UCSD-AML1 (cell line): ENCODE data around the gene CRISP3.
"Not testable (repeated sequence)": the region's sequence is repeated elsewhere in the genome, so short reads cannot be mapped to it uniquely, and the experiment has no call there.

Experiments
- DNase-seq: peaks from one replicate; lab custom pipeline; 2025; ENCODE audit not compliant: unreplicated experiment; lab: John Stamatoyannopoulos, UW

The CRISP3 gene

GRCh38 chr6:49744259-49744658, at the start of gene CRISP3:
CRISP3 (minus strand) TSS chr6:49744388; CDS start chr6:49744367, 21 bp downstream.
- no peak for DNase-seq

GRCh38 chr6:49790341-49790740, 46.2 kb upstream of the CRISP3 start:
- DNase-seq, result no peak

- DNase-seq, result no peak
Observed at GRCh38 chr6:49787176-49787575, 43.0 kb upstream of the CRISP3 start, which contains the start of gene PGK2. PGK2 (minus strand) TSS chr6:49787285; CDS start chr6:49787187, 98 bp downstream.

GRCh38 chr6:49784272-49784671, 40.1 kb upstream of the CRISP3 start:
- DNase-seq, result no peak

GRCh38 chr6:49782725-49783124, 38.5 kb upstream of the CRISP3 start:
- DNase-seq, result no peak

GRCh38 chr6:49782293-49782692, 38.1 kb upstream of the CRISP3 start:
- DNase-seq, result no peak

GRCh38 chr6:49776444-49776843, 32.3 kb upstream of the CRISP3 start:
- no peak for DNase-seq

- no peak for DNase-seq
Observed at GRCh38 chr6:49775043-49775442, 30.9 kb upstream of the CRISP3 start.

- DNase-seq, result no peak
Observed at GRCh38 chr6:49772285-49772684, 28.1 kb upstream of the CRISP3 start.

- DNase-seq, result no peak
Observed at GRCh38 chr6:49766762-49767161, 22.6 kb upstream of the CRISP3 start.

- no peak for DNase-seq
Observed at GRCh38 chr6:49764571-49765236, 20.5 kb upstream of the CRISP3 start.

- no peak for DNase-seq
Observed at GRCh38 chr6:49743429-49743828, 759 bp downstream of the CRISP3 start.

- DNase-seq, result no peak
Observed at GRCh38 chr6:49739423-49739822, 4.8 kb downstream of the CRISP3 start.

- DNase-seq, result no peak
Observed at GRCh38 chr6:49736017-49736508, 8.1 kb downstream of the CRISP3 start.

GRCh38 chr6:49733680-49734079, 10.5 kb downstream of the CRISP3 start:
- DNase-seq, result no peak

GRCh38 chr6:49732781-49733180, 11.4 kb downstream of the CRISP3 start:
- DNase-seq, result no peak

GRCh38 chr6:49730251-49730650, 13.9 kb downstream of the CRISP3 start:
- no peak for DNase-seq

- DNase-seq, result not testable (repeated sequence)
Observed at GRCh38 chr6:49723917-49724316, 20.3 kb downstream of the CRISP3 start.

- DNase-seq, result no peak
Observed at GRCh38 chr6:49721297-49721696, 22.9 kb downstream of the CRISP3 start.

GRCh38 chr6:49720372-49720771, 23.8 kb downstream of the CRISP3 start:
- no peak for DNase-seq

GRCh38 chr6:49713346-49713745, 30.8 kb downstream of the CRISP3 start, which contains the start of gene CRISP2:
CRISP2 (minus strand) TSS chr6:49713543; CDS start chr6:49709196, 4,347 bp downstream.
- no peak for DNase-seq

GRCh38 chr6:49698478-49698877, 45.7 kb downstream of the CRISP3 start:
- no peak for DNase-seq

- no peak for DNase-seq
Observed at GRCh38 chr6:49693512-49693911, 50.7 kb downstream of the CRISP3 start.
